ENCODE measurements around the gene MAP2K6.

Gene MAP2K6

GRCh38 chr17:69425978-69426377 lies 11.5 kb downstream of the MAP2K6 start:
- H3K4me3 ChIP-seq (ENCODE audit: low read depth, low read length): no peak overlapping the region

GRCh38 chr17:69427486-69428197 lies 13.1 kb downstream of the MAP2K6 start:
- H3K4me3 ChIP-seq (ENCODE audit: low read depth, low read length): no peak overlapping the region

GRCh38 chr17:69428252-69428980 lies 13.9 kb downstream of the MAP2K6 start:
- no peak overlapping the region for H3K4me3 ChIP-seq (ENCODE audit: low read depth, low read length)

- H3K4me3 ChIP-seq (ENCODE audit: low read depth, low read length): no peak overlapping the region
These were observed 16.0 kb downstream of the MAP2K6 start for GRCh38 chr17:69430488-69430887.

GRCh38 chr17:69431835-69432234 lies 17.3 kb downstream of the MAP2K6 start:
- H3K4me3 ChIP-seq (ENCODE audit: low read depth, low read length): no peak overlapping the region

- H3K4me3 ChIP-seq (ENCODE audit: low read depth, low read length): no peak overlapping the region
These were observed 18.6 kb downstream of the MAP2K6 start for GRCh38 chr17:69433093-69433492.

GRCh38 chr17:69434164-69434579 lies 19.7 kb downstream of the MAP2K6 start:
- no peak overlapping the region for H3K4me3 ChIP-seq (ENCODE audit: low read depth, low read length)

- H3K4me3 ChIP-seq (ENCODE audit: low read depth, low read length): no peak overlapping the region
These were observed 21.6 kb downstream of the MAP2K6 start for GRCh38 chr17:69435971-69436696.

GRCh38 chr17:69437475-69437874 lies 23.0 kb downstream of the MAP2K6 start:
- H3K4me3 ChIP-seq (ENCODE audit: low read depth, low read length): no peak overlapping the region

GRCh38 chr17:69438776-69439175 lies 24.3 kb downstream of the MAP2K6 start:
- no peak overlapping the region for H3K4me3 ChIP-seq (ENCODE audit: low read depth, low read length)

- no peak overlapping the region for H3K4me3 ChIP-seq (ENCODE audit: low read depth, low read length)
These were observed 26.7 kb downstream of the MAP2K6 start for GRCh38 chr17:69441179-69441578.

GRCh38 chr17:69443138-69443537 lies 28.6 kb downstream of the MAP2K6 start:
- no peak overlapping the region for H3K4me3 ChIP-seq (ENCODE audit: low read depth, low read length)

- no peak overlapping the region for H3K4me3 ChIP-seq (ENCODE audit: low read depth, low read length)
These were observed 29.5 kb downstream of the MAP2K6 start for GRCh38 chr17:69444023-69444422.

GRCh38 chr17:69445132-69445531 lies 30.6 kb downstream of the MAP2K6 start:
- H3K4me3 ChIP-seq (ENCODE audit: low read depth, low read length): no peak overlapping the region

GRCh38 chr17:69447726-69448125 lies 33.2 kb downstream of the MAP2K6 start:
- no peak overlapping the region for H3K4me3 ChIP-seq (ENCODE audit: low read depth, low read length)

- no peak overlapping the region for H3K4me3 ChIP-seq (ENCODE audit: low read depth, low read length)
These were observed 34.1 kb downstream of the MAP2K6 start for GRCh38 chr17:69448431-69449102.

- no peak overlapping the region for H3K4me3 ChIP-seq (ENCODE audit: low read depth, low read length)
These were observed 35.6 kb downstream of the MAP2K6 start for GRCh38 chr17:69450131-69450530.

GRCh38 chr17:69450918-69451317 lies 36.4 kb downstream of the MAP2K6 start:
- no peak overlapping the region for H3K4me3 ChIP-seq (ENCODE audit: low read depth, low read length)

GRCh38 chr17:69451416-69452394 lies 37.2 kb downstream of the MAP2K6 start:
- H3K4me3 ChIP-seq (ENCODE audit: low read depth, low read length): no peak overlapping the region

- H3K4me3 ChIP-seq (ENCODE audit: low read depth, low read length): no peak overlapping the region
These were observed 38.3 kb downstream of the MAP2K6 start for GRCh38 chr17:69452664-69453260.

Data from iPS-11a (cell line).